ENCODE results near the gene IL15RA. TPM values are rescaled to one million over a fixed set of nuclear protein-coding genes. Genes with fewer than 3 reads are reported as not detected.
"Not testable (repeated sequence)": the region's sequence is repeated elsewhere in the genome, so short reads cannot be mapped to it uniquely, and the experiment has no call there.

IL15RA gene
- total and polyA plus RNA-seq, 4 donors = 13.2 to 67.7 (median 32.7) TPM

GRCh38 chr10:5961405-5962100 lies 15.8 kb downstream of the IL15RA start:
- H3K9ac ChIP-seq (ENCODE audit: insufficient read depth in 1 of 2, low read length in 2 of 2) = no peak overlapping the region
- no peaks in the 10 kb centered on the region for H3K27me3 ChIP-seq (ENCODE audit: control insufficient read depth in 3 of 3, insufficient read depth in 3 of 3, low read length in 2 of 3)
- DNase-seq (no peak), ATAC-seq (ENCODE audit: insufficient read depth, low FRiP score) (no peak)
- WGBS, 2 donors = 94 to 95% methylated on average over 29 of the region's 29 CpGs
- peaks cover 0 to 48% (median 0%) of the 10 kb centered on the region in 4 donors for H3K36me3 ChIP-seq (ENCODE audit: control insufficient read depth in 4 of 4, insufficient read depth in 4 of 4, low read length in 4 of 4)
- TF ChIP-seq CTCF (IDR thresholded peaks at IDR 0.05; ENCODE audit: control extremely low read depth, extremely low read depth) = no peak
- no peak overlapping the region for H3K27ac ChIP-seq (ENCODE audit: low read depth in 1 of 2, low read length in 1 of 2)
- no peaks in the 10 kb centered on the region for H3K9me3 ChIP-seq (ENCODE audit: control insufficient read depth in 4 of 4, insufficient read depth in 3 of 4, low read length in 3 of 4)
- no peak overlapping the region for H3K4me3 ChIP-seq
- peaks cover 0 to 2% (median 0%) of the 10 kb centered on the region in 5 donors for H3K4me1 ChIP-seq (ENCODE audit: control insufficient read depth in 5 of 5, insufficient read depth in 5 of 5, low read length in 5 of 5)

- not testable (repeated sequence) for H3K4me1 ChIP-seq (ENCODE audit: control insufficient read depth in 5 of 5, insufficient read depth in 5 of 5, low read length in 5 of 5); H3K27me3 ChIP-seq (ENCODE audit: control insufficient read depth in 3 of 3, insufficient read depth in 3 of 3, low read length in 2 of 3); H3K9me3 ChIP-seq (ENCODE audit: control insufficient read depth in 4 of 4, insufficient read depth in 3 of 4, low read length in 3 of 4); ATAC-seq (ENCODE audit: insufficient read depth, low FRiP score); H3K9ac ChIP-seq (ENCODE audit: insufficient read depth in 1 of 2, low read length in 2 of 2); H3K4me3 ChIP-seq; H3K27ac ChIP-seq (ENCODE audit: low read depth in 1 of 2, low read length in 1 of 2); DNase-seq
- 97 to 99% methylated on average over 10 of the region's 10 CpGs for WGBS, 2 donors
- peaks cover 0 to 49% (median 0%) of the 10 kb centered on the region in 4 donors for H3K36me3 ChIP-seq (ENCODE audit: control insufficient read depth in 4 of 4, insufficient read depth in 4 of 4, low read length in 4 of 4)
These were observed 16.4 kb downstream of the IL15RA start for GRCh38 chr10:5960973-5961275.

- H3K36me3 ChIP-seq (ENCODE audit: control insufficient read depth in 4 of 4, insufficient read depth in 4 of 4, low read length in 4 of 4) = peaks cover 0 to 48% (median 0%) of the 10 kb centered on the region in 4 donors
- no peak overlapping the region for H3K9ac ChIP-seq (ENCODE audit: insufficient read depth in 1 of 2, low read length in 2 of 2)
- H3K9me3 ChIP-seq (ENCODE audit: control insufficient read depth in 4 of 4, insufficient read depth in 3 of 4, low read length in 3 of 4) = no peaks in the 10 kb centered on the region
- TF ChIP-seq CTCF (IDR thresholded peaks at IDR 0.05; ENCODE audit: control extremely low read depth, extremely low read depth) = no peak
- 90 to 91% methylated on average over 18 of the region's 18 CpGs for WGBS, 2 donors
- H3K27me3 ChIP-seq (ENCODE audit: control insufficient read depth in 3 of 3, insufficient read depth in 3 of 3, low read length in 2 of 3) = no peaks in the 10 kb centered on the region
- H3K27ac ChIP-seq (ENCODE audit: low read depth in 1 of 2, low read length in 1 of 2) = no peak overlapping the region
- H3K4me3 ChIP-seq = no peak overlapping the region
- ATAC-seq (ENCODE audit: insufficient read depth, low FRiP score) (no peak), DNase-seq (no peak)
- H3K4me1 ChIP-seq (ENCODE audit: control insufficient read depth in 5 of 5, insufficient read depth in 5 of 5, low read length in 5 of 5) = peaks cover 0 to 2% (median 0%) of the 10 kb centered on the region in 5 donors
These were observed 17.0 kb downstream of the IL15RA start for GRCh38 chr10:5960070-5960972.

GRCh38 chr10:5959581-5960069 lies 17.7 kb downstream of the IL15RA start:
- no peak for ATAC-seq (ENCODE audit: insufficient read depth, low FRiP score)
- Histone ChIP-seq H3K27ac (ENCODE audit: low read depth in 1 of 2, low read length in 1 of 2) (no peak overlapping the region), H3K4me1 (ENCODE audit: control insufficient read depth in 5 of 5, insufficient read depth in 5 of 5, low read length in 5 of 5) (no peaks in the 10 kb centered on the region), H3K27me3 (ENCODE audit: control insufficient read depth in 3 of 3, insufficient read depth in 3 of 3, low read length in 2 of 3) (no peaks in the 10 kb centered on the region), H3K36me3 (ENCODE audit: control insufficient read depth in 4 of 4, insufficient read depth in 4 of 4, low read length in 4 of 4) (peaks cover 0 to 45% (median 0%) of the 10 kb centered on the region in 4 donors), H3K4me3 (no peak overlapping the region), H3K9me3 (ENCODE audit: control insufficient read depth in 4 of 4, insufficient read depth in 3 of 4, low read length in 3 of 4) (no peaks in the 10 kb centered on the region), H3K9ac (ENCODE audit: insufficient read depth in 1 of 2, low read length in 2 of 2) (no peak overlapping the region)
- WGBS, 2 donors = 91% methylated on average over 10 of the region's 10 CpGs
- no peak for DNase-seq
- TF ChIP-seq CTCF (IDR thresholded peaks at IDR 0.05; ENCODE audit: control extremely low read depth, extremely low read depth) = no peak

Measured in lung (tissue), 12 donors.